Measurements from ENCODE around the gene SIGLEC6.
"Not testable (repeated sequence)": the region's sequence is repeated elsewhere in the genome, so short reads cannot be mapped to it uniquely, and the experiment has no call there.

The SIGLEC6 gene

DNA sequence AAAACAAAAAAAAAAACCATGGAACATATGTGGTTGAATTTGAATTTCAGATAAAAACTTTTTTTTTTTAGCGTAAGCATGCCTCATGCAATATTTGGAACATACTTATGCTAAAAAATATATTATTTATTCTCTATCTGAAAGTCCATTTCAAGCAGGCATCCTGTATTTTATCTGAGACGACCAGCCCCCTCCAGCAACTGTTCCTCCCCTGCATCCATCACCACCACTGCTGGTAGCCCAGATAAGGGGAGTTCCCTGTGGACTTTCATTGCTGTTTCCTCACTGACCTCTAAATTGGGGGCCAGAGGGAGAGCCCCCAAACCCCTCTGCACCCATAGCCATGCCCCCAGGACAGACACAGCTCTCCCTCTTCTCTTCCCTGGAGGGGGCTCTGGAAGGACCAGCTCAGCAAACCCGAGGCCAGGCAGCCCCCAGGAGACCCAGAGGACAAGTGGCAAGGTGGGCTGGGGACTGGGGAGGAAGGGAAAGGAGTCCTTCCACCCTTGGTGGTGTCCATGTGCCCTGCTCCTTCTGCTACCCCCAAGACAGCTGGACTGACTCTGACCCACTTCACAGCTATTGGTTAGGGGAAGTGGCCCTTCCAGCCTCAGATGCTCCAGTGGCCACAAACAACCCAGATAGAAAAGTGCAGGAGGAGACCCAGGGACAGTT, 23.3 kb downstream of the SIGLEC6 start:
- no peak for DNase-seq

GRCh38 chr19:51507640-51508058, 23.8 kb downstream of the SIGLEC6 start:
- DNase-seq: no peak

- DNase-seq: no peak
Observed at GRCh38 chr19:51507192-51507591, 24.3 kb downstream of the SIGLEC6 start.

- no peak for DNase-seq
Observed at GRCh38 chr19:51505904-51506303, 25.6 kb downstream of the SIGLEC6 start.

DNA sequence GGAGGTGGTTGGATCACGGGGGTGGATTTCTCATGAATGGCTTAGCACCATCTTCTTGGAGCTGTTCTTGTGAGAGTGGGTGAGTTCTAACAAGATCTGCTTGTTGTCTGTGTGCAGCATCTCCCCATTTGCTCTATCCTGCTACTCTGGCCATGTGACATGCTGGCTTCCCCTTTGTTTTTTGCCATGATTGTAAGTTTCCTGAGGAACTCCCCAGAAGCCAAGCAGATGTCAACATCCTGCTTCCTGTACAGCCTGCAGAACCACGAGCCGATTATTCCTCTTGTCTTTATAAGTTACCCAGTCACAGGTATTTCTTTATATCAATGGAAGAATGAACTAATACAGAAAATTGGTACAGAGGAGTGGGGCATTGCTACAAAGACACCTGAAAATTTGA, 27.6 kb downstream of the SIGLEC6 start:
- peak; percentile 44 to 46 for DNase-seq

DNA sequence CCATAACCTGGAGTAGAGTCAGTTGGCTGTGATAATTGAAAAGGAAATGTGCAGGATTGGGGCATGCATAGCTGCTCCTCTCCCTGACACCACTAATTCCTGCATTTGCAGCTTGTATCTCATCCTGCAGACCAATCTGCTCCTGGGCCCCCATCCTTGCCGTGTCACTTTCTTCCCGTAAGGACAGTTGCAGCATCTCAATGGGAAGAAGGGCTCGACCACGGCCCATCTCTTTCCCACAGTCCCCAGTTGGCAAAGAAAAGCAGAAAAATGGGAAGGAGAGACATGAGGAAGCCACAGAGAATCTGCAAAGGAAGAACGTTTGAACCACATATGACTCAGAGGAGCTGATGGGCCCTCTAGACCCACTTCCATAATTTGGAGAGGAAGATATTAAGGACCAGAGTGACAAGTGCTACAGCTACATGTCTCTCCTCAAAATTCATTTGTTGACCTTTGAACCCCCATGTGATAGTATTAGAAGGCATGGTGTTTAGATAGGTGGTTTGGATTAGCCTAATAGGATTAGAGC, 28.1 kb downstream of the SIGLEC6 start:
- DNase-seq: peak; percentile 95

DNA sequence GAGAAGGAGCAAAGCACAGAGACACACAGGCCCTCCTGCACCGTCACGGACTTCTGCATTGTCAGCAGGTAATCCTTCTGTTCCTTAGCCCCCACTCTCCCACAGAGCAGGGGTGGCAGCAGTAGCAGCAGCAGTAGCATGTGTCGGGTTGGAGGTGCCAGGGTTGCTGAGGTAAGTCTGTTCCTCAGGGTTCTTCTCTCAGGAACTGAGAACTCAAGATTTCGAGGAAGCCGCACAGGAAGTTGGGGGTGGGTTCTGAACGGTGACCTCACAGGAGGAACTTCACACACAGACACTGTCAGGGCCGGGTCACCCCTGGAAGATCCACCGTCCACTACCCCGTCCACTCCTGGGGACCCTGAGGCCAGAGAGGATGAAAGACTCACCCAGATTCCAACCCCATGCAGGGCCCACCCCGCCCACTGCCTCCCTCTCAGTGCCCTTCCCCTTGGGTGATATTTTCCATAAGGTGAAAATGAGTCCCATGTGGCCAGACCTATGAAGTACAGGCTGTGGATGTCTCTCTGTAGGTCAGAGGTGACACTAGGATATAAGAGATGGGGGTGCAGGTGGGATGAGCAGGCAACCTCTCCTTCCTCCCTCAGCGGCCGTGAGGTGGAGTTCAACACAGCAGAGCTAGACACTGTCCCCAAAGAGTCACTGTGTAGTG, 29.7 kb downstream of the SIGLEC6 start, which contains the start of gene SIGLEC12:
Gene SIGLEC12 (minus strand): TSS at position 207 of the 670 bp plus-strand sequence. CDS start 67 bp downstream, at position 140.
- peak; percentile 57 for DNase-seq

DNA sequence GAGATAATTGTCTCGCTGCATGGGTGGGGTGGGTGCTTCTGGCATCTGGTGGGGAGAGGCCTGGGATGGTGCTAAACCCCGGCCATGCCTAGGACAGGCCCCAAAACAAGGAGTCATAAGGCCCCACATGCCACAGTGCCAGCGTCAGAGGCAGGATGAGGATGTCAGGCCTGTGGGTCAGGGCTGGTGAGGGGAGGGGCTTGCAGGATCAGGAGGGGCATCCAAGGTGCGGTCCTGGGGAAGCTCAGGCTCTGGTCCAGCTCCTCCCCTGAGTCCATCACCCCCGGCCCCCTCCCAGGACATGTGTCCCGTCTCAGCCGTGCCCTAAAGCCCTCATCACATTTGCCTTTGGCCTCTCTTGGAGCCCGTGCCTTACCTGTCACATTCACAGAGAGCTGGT, 30.5 kb downstream of the SIGLEC6 start:
- not testable (repeated sequence) for DNase-seq

DNA sequence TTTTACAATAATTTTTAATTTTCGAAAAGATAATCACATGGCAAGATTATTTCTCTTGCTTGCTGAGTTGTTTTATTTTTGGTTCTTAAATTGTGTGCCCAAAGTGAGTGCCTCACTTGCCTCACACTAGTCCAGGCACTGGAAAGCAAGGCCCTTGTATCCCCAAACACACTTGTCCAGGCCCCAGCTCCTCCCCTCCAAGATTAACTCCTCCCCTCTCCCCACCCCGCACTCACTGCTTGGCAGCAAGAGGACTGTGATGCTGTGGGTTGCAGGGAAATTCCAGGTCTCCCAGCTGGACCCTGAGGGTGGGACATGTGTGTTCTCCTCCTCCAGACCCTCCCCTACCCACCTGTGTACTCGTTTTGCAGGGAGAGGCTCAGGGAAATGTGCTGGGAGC, 33.8 kb downstream of the SIGLEC6 start:
- no peak for DNase-seq

- DNase-seq: peak; percentile 40 to 53
Observed at GRCh38 chr19:51493776-51494175, 37.7 kb downstream of the SIGLEC6 start.

- DNase-seq: no peak
Observed at GRCh38 chr19:51491586-51491985, 39.9 kb downstream of the SIGLEC6 start.

- no peak for DNase-seq
Observed at GRCh38 chr19:51490676-51491075, 40.8 kb downstream of the SIGLEC6 start.

DNA sequence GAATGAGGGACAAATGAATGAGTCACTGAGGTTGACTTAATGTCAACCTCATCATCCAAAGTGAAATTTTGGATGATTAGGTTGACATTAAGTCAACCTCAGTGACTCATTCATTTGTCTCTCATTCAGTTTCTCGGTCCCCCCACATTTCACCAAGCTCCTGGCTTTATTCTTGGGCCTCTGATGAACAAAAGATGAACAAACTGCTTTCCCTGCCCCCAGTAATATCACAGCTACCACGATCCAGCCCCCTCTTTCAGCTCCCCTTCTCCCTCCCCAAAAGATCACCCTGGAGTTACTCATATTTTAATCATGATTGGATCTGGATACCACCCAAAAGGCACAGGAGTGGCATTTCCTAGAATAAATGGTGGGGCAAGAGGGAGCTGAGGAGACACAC, 42.4 kb downstream of the SIGLEC6 start:
- no peak for DNase-seq

DNA sequence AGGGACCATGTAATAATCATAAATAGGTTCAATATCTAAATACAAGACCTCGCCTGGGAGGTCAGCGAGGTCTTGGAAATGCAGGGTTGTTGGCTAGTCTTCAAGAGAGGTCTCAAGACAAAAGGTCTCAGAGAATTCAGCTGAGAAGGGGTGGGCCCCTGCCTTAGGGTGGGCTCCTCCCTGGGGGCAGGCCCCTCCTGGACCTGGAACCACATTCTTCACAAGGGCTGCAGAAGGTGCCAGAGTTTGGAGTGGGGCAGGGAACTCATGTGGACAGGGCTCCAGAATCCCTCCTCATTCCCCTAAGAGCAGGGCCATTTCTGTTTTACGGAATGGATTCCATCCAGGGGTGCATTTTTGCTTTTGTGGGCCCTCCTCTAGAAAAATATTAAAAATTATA, 43.0 kb downstream of the SIGLEC6 start:
- DNase-seq: no peak

GRCh38 chr19:51485960-51486660, 45.4 kb downstream of the SIGLEC6 start:
- DNase-seq: no peak

- peak; percentile 45 to 67 for DNase-seq
Observed at GRCh38 chr19:51480590-51480989, 50.9 kb downstream of the SIGLEC6 start.

GRCh38 chr19:51479531-51480331, 51.7 kb downstream of the SIGLEC6 start:
- DNase-seq: no peak

DNA sequence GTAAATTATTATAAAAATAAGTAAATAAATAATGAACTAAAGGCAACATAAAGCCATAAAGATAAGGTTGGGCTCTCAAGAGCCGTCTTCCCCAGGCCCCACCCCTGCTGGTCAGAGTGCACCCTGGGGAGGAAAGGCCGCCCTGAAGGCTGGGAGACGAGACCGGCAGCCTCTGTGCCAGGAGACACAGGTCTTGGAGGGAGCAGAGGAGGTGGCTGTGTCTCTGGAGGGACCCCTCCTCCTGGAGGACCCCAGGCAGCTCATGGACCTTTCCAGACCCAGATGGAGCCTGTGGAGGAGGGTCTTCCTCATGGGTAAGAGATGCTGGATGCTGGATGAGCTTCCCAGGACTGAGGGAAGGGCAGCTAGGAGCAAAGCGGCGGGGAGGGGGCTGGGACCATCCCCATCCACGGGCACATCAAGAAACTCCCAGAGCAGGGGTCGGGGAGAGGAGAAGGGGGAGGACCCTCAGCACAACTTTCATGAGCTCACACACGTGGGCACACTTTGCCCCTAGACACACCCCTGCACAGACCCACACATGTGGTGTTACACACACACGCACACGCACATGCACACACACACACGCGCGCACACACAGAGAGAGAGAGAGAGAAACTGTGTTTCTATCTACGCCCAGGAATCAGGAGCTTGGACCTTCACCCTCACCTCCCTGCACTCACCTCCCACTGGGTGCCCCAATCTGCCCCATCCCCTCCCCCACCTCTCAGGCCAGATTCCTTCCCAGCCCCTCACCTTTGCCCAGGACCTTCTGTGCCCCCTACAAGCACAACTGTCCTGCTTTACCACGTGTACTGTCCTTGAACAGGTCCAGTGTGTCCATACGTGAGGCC, 52.9 kb downstream of the SIGLEC6 start, which contains the start of gene CEACAM18:
Gene CEACAM18 (plus strand): TSS at position 159 of the 854 bp plus-strand sequence.
- DNase-seq: no peak

DNA sequence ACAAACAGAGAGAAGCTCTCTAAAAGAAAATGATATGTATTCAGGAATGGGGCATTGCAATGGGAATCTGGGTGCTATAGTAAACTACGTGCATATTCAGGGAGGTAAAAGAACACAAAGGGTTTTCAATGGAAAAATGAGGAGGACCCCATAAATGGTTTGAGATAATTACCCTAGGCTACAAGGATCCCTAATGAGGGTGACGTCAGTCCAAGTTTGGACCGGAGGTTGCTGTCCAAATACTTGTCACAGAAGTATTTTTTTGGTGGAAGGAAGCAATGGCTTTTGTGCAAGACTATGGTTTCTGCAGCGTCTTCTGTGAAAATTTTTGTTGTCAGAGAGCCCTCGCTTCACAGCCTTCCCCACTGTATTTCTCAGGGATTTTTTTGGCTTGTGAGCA, 54.1 kb downstream of the SIGLEC6 start:
- no peak for DNase-seq

- DNase-seq: no peak
Observed at GRCh38 chr19:51476164-51476563, 55.3 kb downstream of the SIGLEC6 start.

- DNase-seq: peak; percentile 78 to 87
Observed at GRCh38 chr19:51473009-51473707, 58.3 kb downstream of the SIGLEC6 start.

All from Kasumi-1 (cell line).